HepG2 (cell line): ENCODE results near the gene TMEM250. TPM values are rescaled to one million over a fixed set of nuclear protein-coding genes. Genes with fewer than 3 reads are reported as not detected.

ENCODE experiments used
- ASH2L ChIP-seq: fragments of 300-600, 200-600 bp; sonication (generic); IDR thresholded peaks from 2 replicates; pipeline ENCODE4 v1.7.0; 2017; ENCODE audit warnings: low read depth, mild to moderate bottlenecking, moderate library complexity, mixed read lengths, low read length; ENCODE audit not compliant: insufficient read length
- DPF2 ChIP-seq: sonication (generic); formaldehyde crosslinking; IDR thresholded peaks from 2 replicates; pipeline ENCODE4 v1.4.0; 2020; ENCODE audit warnings: mild to moderate bottlenecking, low read depth, missing genetic modification reagents, borderline replicate concordance
- SOX13 ChIP-seq, 3 experiments: fragments of 450-650 bp in 1 of 3; sonication (generic) in 1 of 3; formaldehyde crosslinking in 1 of 3; IDR thresholded peaks in 2 of 3; conservative IDR thresholded peaks in 1 of 3; 2 replicates each; pipeline versions ENCODE4 v1.5.0 to v1.6.1; 2016 to 2020; ENCODE audit warnings: antibody characterized with exemption in 1 of 3, mild to moderate bottlenecking in 1 of 3, missing compliant biosample characterization in 1 of 3, missing genetic modification reagents in 1 of 3, moderate library complexity in 1 of 3
- ZNF446 ChIP-seq: sonication (generic); formaldehyde crosslinking; IDR thresholded peaks from 2 replicates; pipeline ENCODE4 v1.5.0; 2020; ENCODE audit warnings: mild to moderate bottlenecking, missing genetic modification reagents
- polyA plus RNA-seq, 8 experiments: library from polyadenylated mRNA; depleted of rRNA in 3 of 8; stranded (reverse) in 7 of 8; unstranded in 1 of 8; fragments of >200 nt; fragmentation: Illumina TruSeq in 4 of 8; extraction: Trizol in 4 of 8; gene quantifications; 2 replicates each; pipeline versions ENCODE4 v1.2.1 to v1.2.3, GENCODE V29; 2011 to 2016; ENCODE audit warnings: low read depth in 4 of 8, missing spikeins in 1 of 8, mixed read lengths in 1 of 8; ENCODE audit not compliant: insufficient read depth in 1 of 8
- total RNA-seq, 5 experiments: library from RNA; depleted of rRNA; stranded (reverse); fragments of >200 nt; fragmentation: Illumina TruSeq; extraction: Trizol; gene quantifications; 2 replicates each; pipeline ENCODE4 v1.2.3, GENCODE V29; 2016; ENCODE audit warnings: low read depth in 1 of 5
- TF ChIP-seq, protein P1 (sequence below): sonication (generic); formaldehyde crosslinking; IDR thresholded peaks from 2 replicates; pipeline ENCODE4 v1.5.1; 2020; ENCODE audit warnings: missing genetic modification reagents, mild to moderate bottlenecking, borderline replicate concordance
- TF ChIP-seq, protein P2 (sequence below): sonication (generic); formaldehyde crosslinking; IDR thresholded peaks from 2 replicates; pipeline ENCODE4 v1.4.0; 2020; ENCODE audit warnings: mild to moderate bottlenecking, missing genetic modification reagents
- TF ChIP-seq, protein P3 (sequence below): sonication (generic); formaldehyde crosslinking; IDR thresholded peaks from 2 replicates; pipeline ENCODE4 v1.4.0; 2020; ENCODE audit warnings: missing genetic modification reagents

The TMEM250 gene
- total and polyA plus RNA-seq, 2 of the 13 experiments (the other 11 are each of a cell fraction or from before 2014, with no cell fraction given): 5.5 to 13.9 TPM

DNA sequence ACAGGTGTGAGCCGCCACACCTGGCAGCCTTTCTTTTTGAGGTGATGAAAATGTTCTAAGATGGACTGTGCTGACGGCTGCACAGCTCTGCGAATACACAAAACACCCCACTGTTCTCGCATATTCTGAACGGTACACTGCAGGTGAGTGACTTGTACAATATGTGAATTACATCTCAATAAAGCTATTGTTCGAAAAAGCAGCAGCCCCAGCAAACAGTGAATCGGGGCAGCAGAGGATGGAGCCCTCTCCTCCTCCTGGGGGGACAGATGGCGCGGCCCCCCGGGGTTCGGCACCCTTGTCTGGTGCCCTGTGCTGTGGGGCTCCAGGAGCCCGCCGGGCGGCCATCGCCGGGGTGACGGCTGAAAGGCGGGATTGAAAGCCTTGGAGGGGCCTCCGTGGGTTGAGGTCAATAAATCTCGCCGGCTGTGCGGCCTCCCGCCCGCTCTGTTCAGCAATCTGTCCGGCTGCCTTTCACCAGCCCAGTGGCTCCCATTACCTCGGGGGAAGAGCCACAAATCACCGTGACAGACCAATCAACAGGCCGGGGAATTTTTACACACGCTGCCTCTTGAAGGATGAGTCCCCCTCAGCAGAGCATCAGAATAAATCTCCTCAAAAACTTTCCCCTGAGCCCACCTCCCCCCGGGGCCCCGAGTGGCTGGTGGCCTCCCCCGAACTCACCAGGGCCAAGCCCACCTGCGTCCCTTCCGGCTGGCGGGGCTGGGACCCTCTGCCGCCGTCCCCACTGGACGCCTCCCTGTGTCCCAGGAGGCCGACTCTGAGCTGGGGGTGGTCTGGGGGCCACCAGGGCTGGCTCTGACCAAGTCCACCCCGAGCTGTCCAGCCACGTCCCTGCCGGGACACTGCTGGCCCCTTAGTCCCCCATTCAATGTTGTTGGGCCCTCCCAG lies 37.8 kb upstream of the TMEM250 start (continued):
- TF ChIP-seq SOX13 (IDR thresholded peaks at IDR 0.05) (no peak), SOX13 (CRISPR knock-in tag; conservative IDR thresholded peaks at IDR 0.05 in 1 of 2, IDR thresholded peaks at IDR 0.05 in 1 of 2) (no peak), ZNF446 (CRISPR knock-in tag) (no peak), ASH2L (no peak), DPF2 (CRISPR knock-in tag) (no peak)
- TF ChIP-seq, protein P1, sequence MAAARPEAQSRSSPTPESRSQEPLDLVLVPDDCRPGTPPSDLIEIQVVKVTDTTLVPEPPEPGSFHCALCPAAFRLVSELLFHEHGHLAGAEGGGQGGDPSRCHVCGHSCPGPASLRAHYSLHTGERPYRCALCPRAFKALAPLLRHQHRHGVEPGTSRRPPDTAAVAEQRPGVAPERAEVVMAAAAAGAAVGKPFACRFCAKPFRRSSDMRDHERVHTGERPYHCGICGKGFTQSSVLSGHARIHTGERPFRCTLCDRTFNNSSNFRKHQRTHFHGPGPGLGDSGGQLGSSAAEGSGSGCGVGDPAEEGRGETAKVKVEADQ (CRISPR knock-in tag): no peak
- TF ChIP-seq, protein P2, sequence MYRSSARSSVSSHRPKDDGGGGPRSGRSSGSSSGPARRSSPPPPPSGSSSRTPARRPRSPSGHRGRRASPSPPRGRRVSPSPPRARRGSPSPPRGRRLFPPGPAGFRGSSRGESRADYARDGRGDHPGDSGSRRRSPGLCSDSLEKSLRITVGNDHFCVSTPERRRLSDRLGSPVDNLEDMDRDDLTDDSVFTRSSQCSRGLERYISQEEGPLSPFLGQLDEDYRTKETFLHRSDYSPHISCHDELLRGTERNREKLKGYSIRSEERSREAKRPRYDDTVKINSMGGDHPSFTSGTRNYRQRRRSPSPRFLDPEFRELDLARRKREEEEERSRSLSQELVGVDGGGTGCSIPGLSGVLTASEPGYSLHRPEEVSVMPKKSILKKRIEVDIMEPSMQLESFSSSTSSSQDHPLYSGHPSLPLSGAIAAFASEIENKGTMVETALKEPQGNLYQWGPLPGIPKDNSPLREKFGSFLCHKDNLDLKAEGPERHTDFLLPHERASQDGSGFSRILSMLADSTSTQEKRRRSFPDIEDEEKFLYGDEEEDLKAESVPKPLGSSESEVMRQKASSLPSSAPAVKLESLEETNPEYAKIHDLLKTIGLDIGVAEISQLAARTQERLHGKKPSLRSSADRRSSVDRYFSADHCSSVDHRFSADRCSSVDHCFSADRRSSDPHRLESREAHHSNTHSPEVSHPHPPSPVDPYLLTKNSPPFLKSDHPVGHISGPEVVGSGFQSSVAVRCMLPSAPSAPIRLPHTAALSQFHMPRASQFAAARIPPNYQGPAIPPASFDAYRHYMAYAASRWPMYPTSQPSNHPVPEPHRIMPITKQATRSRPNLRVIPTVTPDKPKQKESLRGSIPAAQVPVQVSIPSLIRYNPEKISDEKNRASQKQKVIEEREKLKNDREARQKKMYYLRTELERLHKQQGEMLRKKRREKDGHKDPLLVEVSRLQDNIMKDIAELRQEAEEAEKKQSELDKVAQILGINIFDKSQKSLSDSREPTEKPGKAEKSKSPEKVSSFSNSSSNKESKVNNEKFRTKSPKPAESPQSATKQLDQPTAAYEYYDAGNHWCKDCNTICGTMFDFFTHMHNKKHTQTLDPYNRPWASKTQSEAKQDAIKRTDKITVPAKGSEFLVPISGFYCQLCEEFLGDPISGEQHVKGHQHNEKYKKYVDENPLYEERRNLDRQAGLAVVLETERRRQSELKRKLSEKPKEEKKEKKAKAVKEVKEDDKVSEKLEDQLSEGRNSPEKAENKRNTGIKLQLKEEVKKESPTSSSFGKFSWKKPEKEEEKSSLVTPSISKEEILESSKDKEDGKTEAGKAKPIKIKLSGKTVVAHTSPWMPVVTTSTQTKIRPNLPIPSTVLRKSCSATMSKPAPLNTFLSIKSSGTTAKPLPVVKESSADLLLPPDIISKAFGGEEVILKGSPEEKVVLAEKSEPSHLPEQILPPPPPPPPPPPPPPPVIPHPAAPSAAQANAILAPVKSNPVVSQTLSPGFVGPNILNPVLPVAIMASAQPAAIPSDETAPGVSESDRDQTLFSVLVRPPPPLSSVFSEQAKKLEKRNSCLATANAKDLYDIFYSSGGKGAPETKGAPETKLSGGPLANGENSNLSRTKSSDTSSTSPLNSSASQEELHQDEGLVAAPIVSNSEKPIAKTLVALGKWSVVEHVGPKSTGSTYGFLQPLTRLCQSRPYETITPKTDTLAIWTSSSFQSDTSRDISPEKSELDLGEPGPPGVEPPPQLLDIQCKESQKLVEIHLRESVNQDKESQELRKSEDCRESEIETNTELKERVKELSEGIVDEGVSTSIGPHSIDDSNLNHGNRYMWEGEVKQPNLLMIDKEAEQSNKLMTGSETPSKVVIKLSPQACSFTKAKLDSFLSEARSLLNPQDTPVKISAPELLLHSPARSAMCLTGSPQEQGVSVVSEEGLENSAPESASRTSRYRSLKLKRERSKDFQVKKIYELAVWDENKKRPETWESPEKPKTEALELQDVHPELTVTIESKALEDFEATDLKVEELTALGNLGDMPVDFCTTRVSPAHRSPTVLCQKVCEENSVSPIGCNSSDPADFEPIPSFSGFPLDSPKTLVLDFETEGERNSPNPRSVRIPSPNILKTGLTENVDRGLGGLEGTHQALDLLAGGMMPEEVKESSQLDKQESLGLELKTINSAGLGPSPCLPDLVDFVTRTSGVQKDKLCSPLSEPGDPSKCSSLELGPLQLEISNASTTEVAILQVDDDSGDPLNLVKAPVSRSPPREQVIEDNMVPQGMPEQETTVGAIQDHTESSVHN: no peak
- TF ChIP-seq, protein P3, sequence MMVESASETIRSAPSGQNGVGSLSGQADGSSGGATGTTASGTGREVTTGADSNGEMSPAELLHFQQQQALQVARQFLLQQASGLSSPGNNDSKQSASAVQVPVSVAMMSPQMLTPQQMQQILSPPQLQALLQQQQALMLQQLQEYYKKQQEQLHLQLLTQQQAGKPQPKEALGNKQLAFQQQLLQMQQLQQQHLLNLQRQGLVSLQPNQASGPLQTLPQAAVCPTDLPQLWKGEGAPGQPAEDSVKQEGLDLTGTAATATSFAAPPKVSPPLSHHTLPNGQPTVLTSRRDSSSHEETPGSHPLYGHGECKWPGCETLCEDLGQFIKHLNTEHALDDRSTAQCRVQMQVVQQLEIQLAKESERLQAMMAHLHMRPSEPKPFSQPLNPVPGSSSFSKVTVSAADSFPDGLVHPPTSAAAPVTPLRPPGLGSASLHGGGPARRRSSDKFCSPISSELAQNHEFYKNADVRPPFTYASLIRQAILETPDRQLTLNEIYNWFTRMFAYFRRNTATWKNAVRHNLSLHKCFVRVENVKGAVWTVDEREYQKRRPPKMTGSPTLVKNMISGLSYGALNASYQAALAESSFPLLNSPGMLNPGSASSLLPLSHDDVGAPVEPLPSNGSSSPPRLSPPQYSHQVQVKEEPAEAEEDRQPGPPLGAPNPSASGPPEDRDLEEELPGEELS (CRISPR knock-in tag): no peak
- TF ChIP-seq, all 625 proteins: peak for 0
